ENCODE data around the gene TRIM58.

The TRIM58 gene

DNA sequence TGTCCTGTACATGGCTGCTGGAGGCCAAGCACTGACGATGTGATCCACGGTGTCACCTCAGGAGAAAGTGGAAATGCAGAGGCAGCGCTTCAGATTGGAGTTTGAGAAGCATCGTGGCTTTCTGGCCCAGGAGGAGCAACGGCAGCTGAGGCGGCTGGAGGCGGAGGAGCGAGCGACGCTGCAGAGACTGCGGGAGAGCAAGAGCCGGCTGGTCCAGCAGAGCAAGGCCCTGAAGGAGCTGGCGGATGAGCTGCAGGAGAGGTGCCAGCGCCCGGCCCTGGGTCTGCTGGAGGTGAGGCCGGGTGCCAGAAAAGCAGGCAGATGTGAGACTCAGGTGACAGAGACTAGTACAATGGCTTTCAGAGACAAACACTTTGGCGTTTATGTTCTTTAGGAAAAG is 7.7 kb downstream of the TRIM58 start:
- no peak for DNase-seq (ENCODE audit: low spot score)
- H3K27ac ChIP-seq, result no peak overlapping the region
- POLR2A ChIA-PET (ENCODE audit: low non-redundant PET), result no interaction called here
- CTCF ChIA-PET, result no interaction called here
- TF ChIP-seq CTCF (conservative IDR thresholded peaks at IDR 0.05; ENCODE audit: low read depth), result no peak

DNA sequence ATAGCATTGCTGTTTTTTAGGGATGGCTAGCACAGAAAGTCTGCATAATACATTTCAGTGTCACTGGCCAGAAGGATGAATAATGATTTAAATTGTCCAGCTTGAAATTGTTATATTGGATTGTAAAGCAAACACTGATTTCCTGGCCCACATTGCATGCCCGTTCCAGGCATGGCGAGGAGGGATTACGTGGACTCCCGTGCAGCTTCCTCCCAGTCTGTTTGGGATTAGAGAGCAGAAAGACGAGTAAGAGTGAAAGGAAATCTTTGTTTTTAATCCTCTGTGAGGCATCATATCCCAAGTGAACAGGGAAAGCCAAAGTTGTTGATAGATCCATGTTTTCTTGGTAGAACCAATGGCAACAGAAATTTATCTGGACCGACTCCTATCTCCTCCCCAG is 8.4 kb downstream of the TRIM58 start:
- CTCF ChIA-PET, result no interaction called here
- no peak for TF ChIP-seq CTCF (conservative IDR thresholded peaks at IDR 0.05; ENCODE audit: low read depth)
- POLR2A ChIA-PET (ENCODE audit: low non-redundant PET), result no interaction called here
- no peak overlapping the region for H3K27ac ChIP-seq
- no peak for DNase-seq (ENCODE audit: low spot score)

GRCh38 chr1:247883346-247883745 is 26.4 kb downstream of the TRIM58 start:
- POLR2A ChIA-PET (ENCODE audit: low non-redundant PET), result no interaction called here
- no peak for TF ChIP-seq CTCF (conservative IDR thresholded peaks at IDR 0.05; ENCODE audit: low read depth)
- CTCF ChIA-PET, result no interaction called here
- H3K27ac ChIP-seq, result no peak overlapping the region
- no peak for DNase-seq (ENCODE audit: low spot score)

GRCh38 chr1:247884797-247885413 is 27.9 kb downstream of the TRIM58 start:
- TF ChIP-seq CTCF (conservative IDR thresholded peaks at IDR 0.05; ENCODE audit: low read depth), result no peak
- DNase-seq (ENCODE audit: low spot score), result no peak
- no peak overlapping the region for H3K27ac ChIP-seq
- CTCF ChIA-PET, result no interaction called here
- POLR2A ChIA-PET (ENCODE audit: low non-redundant PET), result no interaction called here

DNA sequence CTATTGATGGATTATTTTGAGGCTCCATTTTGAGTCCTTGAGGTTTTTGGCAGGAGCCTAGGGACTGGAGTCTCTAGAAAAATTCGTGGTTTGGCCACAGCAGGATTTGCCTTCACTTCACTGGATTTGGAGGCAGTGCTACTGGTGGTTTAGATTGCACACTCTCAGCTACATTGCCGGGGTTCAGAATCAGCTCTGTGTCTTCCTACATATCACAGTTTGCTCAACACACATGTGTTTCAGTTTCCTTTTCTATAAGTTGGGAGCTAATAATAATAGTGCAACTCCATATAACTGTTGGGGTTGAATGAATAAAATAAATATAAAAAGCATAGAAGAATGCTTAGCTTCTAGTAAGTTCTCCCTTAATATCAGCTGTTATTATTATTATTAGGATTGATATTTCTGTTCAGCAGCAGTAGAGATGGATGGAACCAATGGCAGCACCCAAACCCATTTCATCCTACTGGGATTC is 38.2 kb downstream of the TRIM58 start, which contains the start of gene OR2W3:
Gene OR2W3, plus strand, starts transcription at position 425 of the 475 bp plus-strand sequence. Its CDS starts 0 bp downstream, at position 425.
- no peak within 1 kb of the TSS for H3K27ac ChIP-seq
- ChIA-PET CTCF (no interaction called here), POLR2A (ENCODE audit: low non-redundant PET) (no interaction called here)
- no peak for DNase-seq (ENCODE audit: low spot score)
- TF ChIP-seq CTCF (conservative IDR thresholded peaks at IDR 0.05; ENCODE audit: low read depth), result no peak

DNA sequence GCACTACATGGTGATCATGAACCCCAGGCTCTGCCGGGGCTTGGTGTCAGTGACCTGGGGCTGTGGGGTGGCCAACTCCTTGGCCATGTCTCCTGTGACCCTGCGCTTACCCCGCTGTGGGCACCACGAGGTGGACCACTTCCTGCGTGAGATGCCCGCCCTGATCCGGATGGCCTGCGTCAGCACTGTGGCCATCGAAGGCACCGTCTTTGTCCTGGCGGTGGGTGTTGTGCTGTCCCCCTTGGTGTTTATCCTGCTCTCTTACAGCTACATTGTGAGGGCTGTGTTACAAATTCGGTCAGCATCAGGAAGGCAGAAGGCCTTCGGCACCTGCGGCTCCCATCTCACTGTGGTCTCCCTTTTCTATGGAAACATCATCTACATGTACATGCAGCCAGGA is 39.0 kb downstream of the TRIM58 start:
- no peak for TF ChIP-seq CTCF (conservative IDR thresholded peaks at IDR 0.05; ENCODE audit: low read depth)
- CTCF ChIA-PET, result no interaction called here
- H3K27ac ChIP-seq, result no peak overlapping the region
- DNase-seq (ENCODE audit: low spot score), result no peak
- POLR2A ChIA-PET (ENCODE audit: low non-redundant PET), result no interaction called here
